Naive B cell (primary cell): ENCODE results near the gene RSPRY1. TPM values are rescaled to one million over a fixed set of nuclear protein-coding genes. Genes with fewer than 3 reads are reported as not detected.

Source experiments
- ATAC-seq, 2 donors: fragments of 150-1000 bp; cut with Tn5 transposase; 2 replicates each; pipeline ENCODE4 v1.10.0; 2021; ENCODE audit warnings: low read depth in 2 of 2, mild to moderate bottlenecking in 2 of 2, moderate library complexity in 2 of 2
- DNase-seq: peaks from one replicate; pipeline ENCODE4 v3.0.0; 2022
- H3K27ac Mint-ChIP-seq, 6 donors: one replicate each; pipeline ENCODE4 v1.8.0; 2020 to 2022; ENCODE audit warnings: mild to moderate bottlenecking in 6 of 6, mixed read lengths in 6 of 6, moderate library complexity in 5 of 6, inconsistent platforms in 2 of 6
- H3K27me3 Mint-ChIP-seq, 3 donors: one replicate each; pipeline ENCODE4 v1.8.0; 2021 to 2022; ENCODE audit warnings: mixed read lengths in 3 of 3, mild to moderate bottlenecking in 1 of 3
- H3K36me3 Mint-ChIP-seq, 2 donors: one replicate each; pipeline ENCODE4 v1.8.0; 2020 to 2022; ENCODE audit warnings: mixed read lengths in 2 of 2, inconsistent platforms in 1 of 2, mild to moderate bottlenecking in 1 of 2
- H3K4me1 Mint-ChIP-seq, 3 donors: one replicate each; pipeline ENCODE4 v1.8.0; 2020 to 2022; ENCODE audit warnings: mixed read lengths in 3 of 3, inconsistent platforms in 1 of 3, mild to moderate bottlenecking in 1 of 3, moderate library complexity in 1 of 3
- H3K4me3 Mint-ChIP-seq, 8 donors: one replicate each; pipeline ENCODE4 v1.8.0; 2020 to 2022; ENCODE audit warnings: mild to moderate bottlenecking in 8 of 8, mixed read lengths in 8 of 8, moderate library complexity in 8 of 8, inconsistent platforms in 2 of 8
- H3K9me3 Mint-ChIP-seq, 7 donors: one replicate each; pipeline ENCODE4 v1.8.0; 2020 to 2022; ENCODE audit warnings: mixed read lengths in 7 of 7, mild to moderate bottlenecking in 5 of 7, inconsistent platforms in 2 of 7, moderate library complexity in 1 of 7
- polyA plus RNA-seq, 6 donors: library from polyadenylated mRNA; unstranded; fragments of 300-500 nt; fragmentation: Illumina TruSeq; gene quantifications; one replicate each; pipeline ENCODE4 v1.2.3, GENCODE V29; 2021; ENCODE audit warnings: low read depth in 6 of 6

Gene RSPRY1
- polyA plus RNA-seq, 6 donors from 2014 or later, result 26.7 to 42.7 (median 33.5) TPM

- H3K9me3 Mint-ChIP-seq, result no peaks in the 10 kb centered on the region
- H3K36me3 Mint-ChIP-seq, result peaks cover 25 to 28% of the 10 kb centered on the region in 2 donors
Observed at GRCh38 chr16:57163842-57164241, 22.3 kb upstream of the RSPRY1 start.

GRCh38 chr16:57165483-57165882 is 20.6 kb upstream of the RSPRY1 start:
- Mint-ChIP-seq H3K9me3 (no peaks in the 10 kb centered on the region), H3K36me3 (peaks cover 15 to 18% of the 10 kb centered on the region in 2 donors), H3K4me1 (peaks cover 4 to 9% (median 6%) of the 10 kb centered on the region in 3 donors), H3K4me3 (no peak overlapping the region), H3K27me3 (no peaks in the 10 kb centered on the region), H3K27ac (no peak overlapping the region)
- DNase-seq (no peak), ATAC-seq (no peak)

More at GRCh38 chr16:57163842-57164241, 22.3 kb upstream of the RSPRY1 start:
- Mint-ChIP-seq H3K4me3 (no peak overlapping the region), H3K27ac (no peak overlapping the region), H3K27me3 (no peaks in the 10 kb centered on the region), H3K4me1 (peaks cover 6 to 13% (median 7%) of the 10 kb centered on the region in 3 donors)
- ATAC-seq (no peak), DNase-seq (no peak)

GRCh38 chr16:57165938-57166337 is 20.2 kb upstream of the RSPRY1 start:
- Mint-ChIP-seq H3K4me3 (no peak overlapping the region), H3K4me1 (peaks cover 4 to 9% (median 6%) of the 10 kb centered on the region in 3 donors), H3K27ac (no peak overlapping the region), H3K27me3 (no peaks in the 10 kb centered on the region), H3K9me3 (no peaks in the 10 kb centered on the region), H3K36me3 (peaks cover 15 to 18% of the 10 kb centered on the region in 2 donors)
- no peak for DNase-seq
- ATAC-seq, result no peak

- DNase-seq, result no peak
- Mint-ChIP-seq H3K4me1 (peaks cover 4 to 9% (median 6%) of the 10 kb centered on the region in 3 donors), H3K4me3 (no peak overlapping the region), H3K9me3 (no peaks in the 10 kb centered on the region), H3K27me3 (no peaks in the 10 kb centered on the region), H3K27ac (peak overlapping the region in 3 of 6 donors; percentile 26 to 73 (median 56)), H3K36me3 (peaks cover 20 to 23% of the 10 kb centered on the region in 2 donors)
- ATAC-seq, result no peak
Observed at GRCh38 chr16:57166451-57166850, 19.7 kb upstream of the RSPRY1 start.

GRCh38 chr16:57166951-57167350 is 19.2 kb upstream of the RSPRY1 start:
- Mint-ChIP-seq H3K9me3 (no peaks in the 10 kb centered on the region), H3K4me3 (no peak overlapping the region), H3K4me1 (peaks cover 4 to 9% (median 6%) of the 10 kb centered on the region in 3 donors), H3K36me3 (peaks cover 21 to 28% of the 10 kb centered on the region in 2 donors), H3K27ac (no peak overlapping the region), H3K27me3 (no peaks in the 10 kb centered on the region)
- no peak for ATAC-seq
- DNase-seq, result no peak

- Mint-ChIP-seq H3K27ac (no peak overlapping the region), H3K9me3 (no peaks in the 10 kb centered on the region), H3K4me3 (no peak overlapping the region), H3K27me3 (no peaks in the 10 kb centered on the region), H3K4me1 (peaks cover 4 to 9% (median 6%) of the 10 kb centered on the region in 3 donors), H3K36me3 (peaks cover 26 to 31% of the 10 kb centered on the region in 2 donors)
- no peak for DNase-seq
- no peak for ATAC-seq
Observed at GRCh38 chr16:57167538-57167937, 18.6 kb upstream of the RSPRY1 start.

GRCh38 chr16:57167953-57168352 is 18.2 kb upstream of the RSPRY1 start:
- no peaks in the 10 kb centered on the region for H3K9me3 Mint-ChIP-seq
- peaks cover 4 to 9% (median 6%) of the 10 kb centered on the region in 3 donors for H3K4me1 Mint-ChIP-seq
- no peak overlapping the region for H3K4me3 Mint-ChIP-seq
- H3K27ac Mint-ChIP-seq, result no peak overlapping the region
- peaks cover 26 to 31% of the 10 kb centered on the region in 2 donors for H3K36me3 Mint-ChIP-seq
- no peaks in the 10 kb centered on the region for H3K27me3 Mint-ChIP-seq
- ATAC-seq (peak; percentile 63 to 80), DNase-seq (peak; percentile 36)

GRCh38 chr16:57169327-57169726 is 16.8 kb upstream of the RSPRY1 start:
- peaks cover 27% of the 10 kb centered on the region in 2 donors for H3K36me3 Mint-ChIP-seq
- ATAC-seq, result no peak
- H3K4me1 Mint-ChIP-seq, result peaks cover 4 to 9% (median 7%) of the 10 kb centered on the region in 3 donors
- no peaks in the 10 kb centered on the region for H3K27me3 Mint-ChIP-seq
- H3K9me3 Mint-ChIP-seq, result no peaks in the 10 kb centered on the region
- H3K27ac Mint-ChIP-seq, result no peak overlapping the region
- no peak for DNase-seq
- no peak overlapping the region for H3K4me3 Mint-ChIP-seq

- DNase-seq, result no peak
- Mint-ChIP-seq H3K27me3 (no peaks in the 10 kb centered on the region), H3K4me1 (peaks cover 0 to 10% (median 9%) of the 10 kb centered on the region in 3 donors), H3K27ac (peak overlapping the region in 1 of 6 donors; percentile 38), H3K4me3 (no peak overlapping the region), H3K36me3 (peaks cover 16 to 20% of the 10 kb centered on the region in 2 donors), H3K9me3 (no peaks in the 10 kb centered on the region)
- no peak for ATAC-seq
Observed at GRCh38 chr16:57172721-57173290, 13.3 kb upstream of the RSPRY1 start.

- H3K27ac Mint-ChIP-seq, result peak overlapping the region in 1 of 6 donors; percentile 9
- peaks cover 14 to 17% of the 10 kb centered on the region in 2 donors for H3K36me3 Mint-ChIP-seq
- ATAC-seq, result no peak
- DNase-seq, result no peak
- no peaks in the 10 kb centered on the region for H3K9me3 Mint-ChIP-seq
- H3K4me3 Mint-ChIP-seq, result no peak overlapping the region
- no peaks in the 10 kb centered on the region for H3K27me3 Mint-ChIP-seq
- peaks cover 5 to 16% (median 10%) of the 10 kb centered on the region in 3 donors for H3K4me1 Mint-ChIP-seq
Observed at GRCh38 chr16:57175896-57176295, 10.2 kb upstream of the RSPRY1 start.

GRCh38 chr16:57178196-57178595 is 7.9 kb upstream of the RSPRY1 start:
- no peak overlapping the region for H3K4me3 Mint-ChIP-seq
- peaks cover 16 to 21% (median 17%) of the 10 kb centered on the region in 3 donors for H3K4me1 Mint-ChIP-seq
- ATAC-seq (no peak), DNase-seq (no peak)
- peaks cover 0 to 5% of the 10 kb centered on the region in 2 donors for H3K36me3 Mint-ChIP-seq
- H3K9me3 Mint-ChIP-seq, result no peaks in the 10 kb centered on the region
- H3K27me3 Mint-ChIP-seq, result no peaks in the 10 kb centered on the region
- H3K27ac Mint-ChIP-seq, result peak overlapping the region in 1 of 6 donors; percentile 57

GRCh38 chr16:57178793-57179212 is 7.3 kb upstream of the RSPRY1 start:
- DNase-seq (no peak), ATAC-seq (no peak)
- H3K9me3 Mint-ChIP-seq, result no peaks in the 10 kb centered on the region
- H3K27ac Mint-ChIP-seq, result no peak overlapping the region
- H3K36me3 Mint-ChIP-seq, result peaks cover 0 to under 1% of the 10 kb centered on the region in 2 donors
- H3K4me3 Mint-ChIP-seq, result no peak overlapping the region
- H3K4me1 Mint-ChIP-seq, result peaks cover 18 to 25% (median 20%) of the 10 kb centered on the region in 3 donors
- H3K27me3 Mint-ChIP-seq, result no peaks in the 10 kb centered on the region

- Mint-ChIP-seq H3K4me1 (peaks cover 23 to 29% (median 24%) of the 10 kb centered on the region in 3 donors), H3K27me3 (no peaks in the 10 kb centered on the region), H3K36me3 (no peaks in the 10 kb centered on the region), H3K27ac (no peak overlapping the region), H3K4me3 (no peak overlapping the region), H3K9me3 (no peaks in the 10 kb centered on the region)
- DNase-seq (no peak), ATAC-seq (no peak)
Observed at GRCh38 chr16:57179215-57179828, 6.8 kb upstream of the RSPRY1 start.

GRCh38 chr16:57184113-57184512 is 2.0 kb upstream of the RSPRY1 start:
- H3K4me1 Mint-ChIP-seq, result peaks cover 38 to 66% (median 51%) of the 10 kb centered on the region in 3 donors

More at GRCh38 chr16:57184113-57184512, 2.0 kb upstream of the RSPRY1 start:
- H3K27ac Mint-ChIP-seq, result peak overlapping the region in 5 of 6 donors; percentile 7 to 98 (median 53)
- H3K4me3 Mint-ChIP-seq, result peak overlapping the region; percentile 32 to 100 (median 97)
- no peak for DNase-seq
- no peaks in the 10 kb centered on the region for H3K36me3 Mint-ChIP-seq
- H3K27me3 Mint-ChIP-seq, result no peaks in the 10 kb centered on the region
- no peaks in the 10 kb centered on the region for H3K9me3 Mint-ChIP-seq
- ATAC-seq, result no peak
